HepG2 (cell line): ENCODE data around the gene IFITM10. TPM values are rescaled to one million over a fixed set of nuclear protein-coding genes. Genes with fewer than 3 reads are reported as not detected.

Experiments
- CENPT ChIP-seq: sonication (generic); formaldehyde crosslinking; IDR thresholded peaks from 2 replicates; pipeline ENCODE4 v1.8.0; 2022; ENCODE audit warnings: low read depth, mild to moderate bottlenecking, moderate library complexity, missing genetic modification reagents
- FOXK2 ChIP-seq: fragments of 450-650 bp; IDR thresholded peaks from 2 replicates; pipeline ENCODE4 v1.6.1; 2016
- HNRNPH1 ChIP-seq: fragments of 200-400 bp; formaldehyde crosslinking; optimal IDR thresholded peaks from 2 replicates; pipeline ENCODE3; 2017; ENCODE audit warnings: mild to moderate bottlenecking, low read depth, low read length
- KDM6A ChIP-seq: IDR thresholded peaks from 2 replicates; pipeline ENCODE4 v1.6.1; 2016; ENCODE audit warnings: low read depth
- NFIB ChIP-seq: sonication (generic); formaldehyde crosslinking; IDR thresholded peaks from 2 replicates; pipeline ENCODE4 v1.9.0; 2021; ENCODE audit warnings: missing genetic modification reagents, mild to moderate bottlenecking, borderline replicate concordance
- RBM39 ChIP-seq: fragments of 200-400 bp; formaldehyde crosslinking; IDR thresholded peaks from one replicate; pipeline ENCODE4 v1.6.1; 2018; ENCODE audit warnings: antibody characterized with exemption, mild to moderate bottlenecking, low read depth, low read length; ENCODE audit not compliant: poor library complexity, severe bottlenecking
- SMC3 ChIP-seq: IDR thresholded peaks from 2 replicates; pipeline ENCODE4 v1.6.1; 2011; ENCODE audit warnings: low read length, improper control_type of control experiment
- ZNF235 ChIP-seq: sonication (generic); formaldehyde crosslinking; IDR thresholded peaks from 2 replicates; pipeline ENCODE4 v1.8.1; 2023; ENCODE audit warnings: mild to moderate bottlenecking, missing genetic modification reagents, borderline replicate concordance
- ZNF329 ChIP-seq: sonication (generic); formaldehyde crosslinking; IDR thresholded peaks from 2 replicates; pipeline ENCODE4 v1.9.0; 2021; ENCODE audit warnings: low read depth, mild to moderate bottlenecking, missing genetic modification reagents
- ZNF446 ChIP-seq: sonication (generic); formaldehyde crosslinking; IDR thresholded peaks from 2 replicates; pipeline ENCODE4 v1.5.0; 2020; ENCODE audit warnings: mild to moderate bottlenecking, missing genetic modification reagents
- ZNF598 ChIP-seq: sonication (generic); formaldehyde crosslinking; IDR thresholded peaks from 2 replicates; pipeline ENCODE4 v1.5.1; 2020; ENCODE audit warnings: mild to moderate bottlenecking, missing genetic modification reagents, borderline replicate concordance
- ZNF660 ChIP-seq: sonication (generic); formaldehyde crosslinking; IDR thresholded peaks from 2 replicates; pipeline ENCODE4 v1.5.1; 2020; ENCODE audit warnings: mild to moderate bottlenecking, low read depth, missing genetic modification reagents, borderline replicate concordance
- ZNF768 ChIP-seq: sonication (generic); formaldehyde crosslinking; IDR thresholded peaks from 2 replicates; pipeline ENCODE4 v1.4.0; 2020; ENCODE audit warnings: missing genetic modification reagents
- ZNF782 ChIP-seq: sonication (generic); formaldehyde crosslinking; IDR thresholded peaks from 2 replicates; pipeline ENCODE4 v1.4.0; 2020; ENCODE audit warnings: missing genetic modification reagents, mild to moderate bottlenecking, borderline replicate concordance
- polyA plus RNA-seq, 8 experiments: library from polyadenylated mRNA; depleted of rRNA in 3 of 8; stranded (reverse) in 7 of 8; unstranded in 1 of 8; fragments of >200 nt; fragmentation: Illumina TruSeq in 4 of 8; extraction: Trizol in 4 of 8; gene quantifications; 2 replicates each; pipeline versions ENCODE4 v1.2.1 to v1.2.3, GENCODE V29; 2011 to 2016; ENCODE audit warnings: low read depth in 4 of 8, missing spikeins in 1 of 8, mixed read lengths in 1 of 8; ENCODE audit not compliant: insufficient read depth in 1 of 8
- total RNA-seq, 5 experiments: library from RNA; depleted of rRNA; stranded (reverse); fragments of >200 nt; fragmentation: Illumina TruSeq; extraction: Trizol; gene quantifications; 2 replicates each; pipeline ENCODE4 v1.2.3, GENCODE V29; 2016; ENCODE audit warnings: low read depth in 1 of 5
- TF ChIP-seq, protein P1 (sequence below): sonication (generic); formaldehyde crosslinking; IDR thresholded peaks from 2 replicates; pipeline ENCODE4 v1.4.0; 2020; ENCODE audit warnings: missing genetic modification reagents
- TF ChIP-seq, protein P2 (sequence below): sonication (generic); IDR thresholded peaks from 2 replicates; pipeline ENCODE4 v1.6.1; 2016; ENCODE audit warnings: low read depth, borderline replicate concordance
- TF ChIP-seq, protein P3 (sequence below): sonication (generic); formaldehyde crosslinking; IDR thresholded peaks from 2 replicates; pipeline ENCODE4 v1.5.0; 2020; ENCODE audit warnings: missing genetic modification reagents
- TF ChIP-seq, protein P4 (sequence below), 2 experiments: IDR thresholded peaks; 2 replicates each; pipeline ENCODE4 v1.6.1; 2011 to 2012; ENCODE audit warnings: low read length in 2 of 2, borderline replicate concordance in 1 of 2, low read depth in 1 of 2, mild to moderate bottlenecking in 1 of 2, moderate library complexity in 1 of 2

Gene IFITM10
- total and polyA plus RNA-seq, 2 of the 13 experiments (the other 11 are each of a cell fraction or from before 2014, with no cell fraction given), result 0.09 to 0.13 TPM

DNA sequence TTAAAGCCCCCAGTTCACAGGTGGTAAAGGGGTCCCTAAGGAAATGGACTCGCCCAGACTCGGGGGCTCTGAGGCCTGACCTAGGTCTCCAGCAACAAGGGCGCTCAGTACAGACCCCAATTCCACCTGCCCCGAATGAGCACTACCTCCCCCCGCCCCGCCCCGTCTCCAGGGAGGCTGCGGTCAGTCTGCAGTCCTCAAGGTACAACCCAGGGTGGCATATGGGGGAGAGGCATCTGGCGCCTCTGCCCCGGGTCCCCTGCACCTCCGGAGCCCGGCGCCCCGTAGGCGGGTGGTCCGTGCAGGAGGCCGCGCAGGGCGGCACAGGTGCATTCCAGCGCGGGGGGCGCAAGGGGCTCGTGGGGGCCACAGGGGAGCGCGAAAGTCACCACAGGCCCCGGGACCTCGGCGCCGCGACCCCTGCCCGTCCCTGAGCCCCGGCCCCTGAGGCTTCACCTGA lies 13.0 kb upstream of the IFITM10 start (continued):
- TF ChIP-seq, protein P1, sequence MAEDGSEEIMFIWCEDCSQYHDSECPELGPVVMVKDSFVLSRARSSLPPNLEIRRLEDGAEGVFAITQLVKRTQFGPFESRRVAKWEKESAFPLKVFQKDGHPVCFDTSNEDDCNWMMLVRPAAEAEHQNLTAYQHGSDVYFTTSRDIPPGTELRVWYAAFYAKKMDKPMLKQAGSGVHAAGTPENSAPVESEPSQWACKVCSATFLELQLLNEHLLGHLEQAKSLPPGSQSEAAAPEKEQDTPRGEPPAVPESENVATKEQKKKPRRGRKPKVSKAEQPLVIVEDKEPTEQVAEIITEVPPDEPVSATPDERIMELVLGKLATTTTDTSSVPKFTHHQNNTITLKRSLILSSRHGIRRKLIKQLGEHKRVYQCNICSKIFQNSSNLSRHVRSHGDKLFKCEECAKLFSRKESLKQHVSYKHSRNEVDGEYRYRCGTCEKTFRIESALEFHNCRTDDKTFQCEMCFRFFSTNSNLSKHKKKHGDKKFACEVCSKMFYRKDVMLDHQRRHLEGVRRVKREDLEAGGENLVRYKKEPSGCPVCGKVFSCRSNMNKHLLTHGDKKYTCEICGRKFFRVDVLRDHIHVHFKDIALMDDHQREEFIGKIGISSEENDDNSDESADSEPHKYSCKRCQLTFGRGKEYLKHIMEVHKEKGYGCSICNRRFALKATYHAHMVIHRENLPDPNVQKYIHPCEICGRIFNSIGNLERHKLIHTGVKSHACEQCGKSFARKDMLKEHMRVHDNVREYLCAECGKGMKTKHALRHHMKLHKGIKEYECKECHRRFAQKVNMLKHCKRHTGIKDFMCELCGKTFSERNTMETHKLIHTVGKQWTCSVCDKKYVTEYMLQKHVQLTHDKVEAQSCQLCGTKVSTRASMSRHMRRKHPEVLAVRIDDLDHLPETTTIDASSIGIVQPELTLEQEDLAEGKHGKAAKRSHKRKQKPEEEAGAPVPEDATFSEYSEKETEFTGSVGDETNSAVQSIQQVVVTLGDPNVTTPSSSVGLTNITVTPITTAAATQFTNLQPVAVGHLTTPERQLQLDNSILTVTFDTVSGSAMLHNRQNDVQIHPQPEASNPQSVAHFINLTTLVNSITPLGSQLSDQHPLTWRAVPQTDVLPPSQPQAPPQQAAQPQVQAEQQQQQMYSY, result no peak
- TF ChIP-seq CENPT (CRISPR knock-in tag), result no peak
- TF ChIP-seq HNRNPH1, result no peak
- no peak for TF ChIP-seq NFIB (CRISPR knock-in tag)
- no peak for TF ChIP-seq KDM6A
- no peak for TF ChIP-seq ZNF660 (CRISPR knock-in tag)
- TF ChIP-seq RBM39, result peak; percentile 41
- TF ChIP-seq, protein P2, sequence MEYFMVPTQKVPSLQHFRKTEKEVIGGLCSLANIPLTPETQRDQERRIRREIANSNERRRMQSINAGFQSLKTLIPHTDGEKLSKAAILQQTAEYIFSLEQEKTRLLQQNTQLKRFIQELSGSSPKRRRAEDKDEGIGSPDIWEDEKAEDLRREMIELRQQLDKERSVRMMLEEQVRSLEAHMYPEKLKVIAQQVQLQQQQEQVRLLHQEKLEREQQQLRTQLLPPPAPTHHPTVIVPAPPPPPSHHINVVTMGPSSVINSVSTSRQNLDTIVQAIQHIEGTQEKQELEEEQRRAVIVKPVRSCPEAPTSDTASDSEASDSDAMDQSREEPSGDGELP, result no peak
- no peak for TF ChIP-seq SMC3
- TF ChIP-seq, protein P3, sequence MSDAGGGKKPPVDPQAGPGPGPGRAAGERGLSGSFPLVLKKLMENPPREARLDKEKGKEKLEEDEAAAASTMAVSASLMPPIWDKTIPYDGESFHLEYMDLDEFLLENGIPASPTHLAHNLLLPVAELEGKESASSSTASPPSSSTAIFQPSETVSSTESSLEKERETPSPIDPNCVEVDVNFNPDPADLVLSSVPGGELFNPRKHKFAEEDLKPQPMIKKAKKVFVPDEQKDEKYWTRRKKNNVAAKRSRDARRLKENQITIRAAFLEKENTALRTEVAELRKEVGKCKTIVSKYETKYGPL, result 0 out of 2 replicates have a peak, but pooled peaks have one; percentile 35
- TF ChIP-seq, protein P4, sequence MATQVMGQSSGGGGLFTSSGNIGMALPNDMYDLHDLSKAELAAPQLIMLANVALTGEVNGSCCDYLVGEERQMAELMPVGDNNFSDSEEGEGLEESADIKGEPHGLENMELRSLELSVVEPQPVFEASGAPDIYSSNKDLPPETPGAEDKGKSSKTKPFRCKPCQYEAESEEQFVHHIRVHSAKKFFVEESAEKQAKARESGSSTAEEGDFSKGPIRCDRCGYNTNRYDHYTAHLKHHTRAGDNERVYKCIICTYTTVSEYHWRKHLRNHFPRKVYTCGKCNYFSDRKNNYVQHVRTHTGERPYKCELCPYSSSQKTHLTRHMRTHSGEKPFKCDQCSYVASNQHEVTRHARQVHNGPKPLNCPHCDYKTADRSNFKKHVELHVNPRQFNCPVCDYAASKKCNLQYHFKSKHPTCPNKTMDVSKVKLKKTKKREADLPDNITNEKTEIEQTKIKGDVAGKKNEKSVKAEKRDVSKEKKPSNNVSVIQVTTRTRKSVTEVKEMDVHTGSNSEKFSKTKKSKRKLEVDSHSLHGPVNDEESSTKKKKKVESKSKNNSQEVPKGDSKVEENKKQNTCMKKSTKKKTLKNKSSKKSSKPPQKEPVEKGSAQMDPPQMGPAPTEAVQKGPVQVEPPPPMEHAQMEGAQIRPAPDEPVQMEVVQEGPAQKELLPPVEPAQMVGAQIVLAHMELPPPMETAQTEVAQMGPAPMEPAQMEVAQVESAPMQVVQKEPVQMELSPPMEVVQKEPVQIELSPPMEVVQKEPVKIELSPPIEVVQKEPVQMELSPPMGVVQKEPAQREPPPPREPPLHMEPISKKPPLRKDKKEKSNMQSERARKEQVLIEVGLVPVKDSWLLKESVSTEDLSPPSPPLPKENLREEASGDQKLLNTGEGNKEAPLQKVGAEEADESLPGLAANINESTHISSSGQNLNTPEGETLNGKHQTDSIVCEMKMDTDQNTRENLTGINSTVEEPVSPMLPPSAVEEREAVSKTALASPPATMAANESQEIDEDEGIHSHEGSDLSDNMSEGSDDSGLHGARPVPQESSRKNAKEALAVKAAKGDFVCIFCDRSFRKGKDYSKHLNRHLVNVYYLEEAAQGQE (IDR thresholded peaks at IDR 0.05; ENCODE audit: borderline replicate concordance in 1 of 2, low read depth in 1 of 2, low read length in 2 of 2), result no peak
- peak; percentile 14; the same call in 1 of the 2 replicates for TF ChIP-seq ZNF446 (CRISPR knock-in tag)
- no peak for TF ChIP-seq ZNF768
- TF ChIP-seq FOXK2, result no peak
- TF ChIP-seq ZNF329, result no peak
- TF ChIP-seq ZNF235 (CRISPR knock-in tag), result no peak
- no peak for TF ChIP-seq ZNF782 (CRISPR knock-in tag)
- TF ChIP-seq ZNF598 (CRISPR knock-in tag), result no peak
